ENCODE measurements around the gene TTLL7.
"Not testable (repeated sequence)": the region's sequence is repeated elsewhere in the genome, so short reads cannot be mapped to it uniquely, and the experiment has no call there.

TTLL7 gene

GRCh38 chr1:83996191-83996590, 2.7 kb downstream of the TTLL7 start:
- TF ChIP-seq CTCF (IDR thresholded peaks at IDR 0.05; ENCODE audit: extremely low read depth, missing control alignments): no peak
- DNase-seq (ENCODE audit: low spot score): no peak

- TF ChIP-seq CTCF (IDR thresholded peaks at IDR 0.05; ENCODE audit: extremely low read depth, missing control alignments): no peak
- DNase-seq (ENCODE audit: low spot score): no peak
Observed at GRCh38 chr1:83995649-83996048, 3.3 kb downstream of the TTLL7 start.

- no peak for DNase-seq (ENCODE audit: low spot score)
- no peak for TF ChIP-seq CTCF (IDR thresholded peaks at IDR 0.05; ENCODE audit: extremely low read depth, missing control alignments)
Observed at GRCh38 chr1:83994111-83994510, 4.8 kb downstream of the TTLL7 start.

GRCh38 chr1:83990734-83991133, 8.2 kb downstream of the TTLL7 start:
- DNase-seq (ENCODE audit: low spot score): no peak
- TF ChIP-seq CTCF (IDR thresholded peaks at IDR 0.05; ENCODE audit: extremely low read depth, missing control alignments): no peak

- TF ChIP-seq CTCF (IDR thresholded peaks at IDR 0.05; ENCODE audit: extremely low read depth, missing control alignments): no peak
- DNase-seq (ENCODE audit: low spot score): no peak
Observed at GRCh38 chr1:83985048-83985447, 13.9 kb downstream of the TTLL7 start.

- DNase-seq (ENCODE audit: low spot score): not testable (repeated sequence)
Observed at GRCh38 chr1:83983918-83984317, 15.0 kb downstream of the TTLL7 start.

- DNase-seq (ENCODE audit: low spot score): no peak
- no peak for TF ChIP-seq CTCF (IDR thresholded peaks at IDR 0.05; ENCODE audit: extremely low read depth, missing control alignments)
Observed at GRCh38 chr1:83978056-83978455, 20.9 kb downstream of the TTLL7 start.

- no peak for TF ChIP-seq CTCF (IDR thresholded peaks at IDR 0.05; ENCODE audit: extremely low read depth, missing control alignments)
- no peak for DNase-seq (ENCODE audit: low spot score)
Observed at GRCh38 chr1:83976920-83977319, 22.0 kb downstream of the TTLL7 start.

All from GM20000 (cell line).